HUES48 (cell line): Measurements from ENCODE around the gene RNF180.
A peak's percentile ranks its signal among the peaks of the same experiment; 100 is the strongest.

Source experiments
- H3K27ac ChIP-seq: one replicate; pipeline ENCODE4 v1.7.0; 2013; ENCODE audit warnings: low read depth, low read length, inconsistent platforms
- H3K27me3 ChIP-seq: 2 replicates; pipeline ENCODE4 v1.6.1; 2013; ENCODE audit warnings: mild to moderate bottlenecking, low read length; ENCODE audit not compliant: control insufficient read depth, insufficient read depth
- H3K36me3 ChIP-seq: 2 replicates; pipeline ENCODE4 v1.6.1; 2013; ENCODE audit warnings: low read length; ENCODE audit not compliant: control insufficient read depth, insufficient read depth
- H3K4me1 ChIP-seq: 2 replicates; pipeline ENCODE4 v1.6.1; 2013; ENCODE audit warnings: mild to moderate bottlenecking, low read length; ENCODE audit not compliant: control insufficient read depth, insufficient read depth
- H3K4me3 ChIP-seq: 2 replicates; pipeline ENCODE4 v1.5.1; 2013; ENCODE audit warnings: mild to moderate bottlenecking, low read depth, low read length
- H3K9ac ChIP-seq: 2 replicates; pipeline ENCODE4 v1.6.1; 2013; ENCODE audit warnings: mild to moderate bottlenecking, low read depth, low read length, moderate library complexity
- H3K9me3 ChIP-seq: 2 replicates; pipeline ENCODE4 v1.6.1; 2013; ENCODE audit warnings: low read length; ENCODE audit not compliant: control insufficient read depth, insufficient read depth

RNF180 gene, protein sequence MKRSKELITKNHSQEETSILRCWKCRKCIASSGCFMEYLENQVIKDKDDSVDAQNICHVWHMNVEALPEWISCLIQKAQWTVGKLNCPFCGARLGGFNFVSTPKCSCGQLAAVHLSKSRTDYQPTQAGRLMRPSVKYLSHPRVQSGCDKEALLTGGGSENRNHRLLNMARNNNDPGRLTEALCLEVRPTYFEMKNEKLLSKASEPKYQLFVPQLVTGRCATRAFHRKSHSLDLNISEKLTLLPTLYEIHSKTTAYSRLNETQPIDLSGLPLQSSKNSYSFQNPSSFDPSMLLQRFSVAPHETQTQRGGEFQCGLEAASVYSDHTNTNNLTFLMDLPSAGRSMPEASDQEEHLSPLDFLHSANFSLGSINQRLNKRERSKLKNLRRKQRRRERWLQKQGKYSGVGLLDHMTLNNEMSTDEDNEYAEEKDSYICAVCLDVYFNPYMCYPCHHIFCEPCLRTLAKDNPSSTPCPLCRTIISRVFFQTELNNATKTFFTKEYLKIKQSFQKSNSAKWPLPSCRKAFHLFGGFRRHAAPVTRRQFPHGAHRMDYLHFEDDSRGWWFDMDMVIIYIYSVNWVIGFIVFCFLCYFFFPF

DNA sequence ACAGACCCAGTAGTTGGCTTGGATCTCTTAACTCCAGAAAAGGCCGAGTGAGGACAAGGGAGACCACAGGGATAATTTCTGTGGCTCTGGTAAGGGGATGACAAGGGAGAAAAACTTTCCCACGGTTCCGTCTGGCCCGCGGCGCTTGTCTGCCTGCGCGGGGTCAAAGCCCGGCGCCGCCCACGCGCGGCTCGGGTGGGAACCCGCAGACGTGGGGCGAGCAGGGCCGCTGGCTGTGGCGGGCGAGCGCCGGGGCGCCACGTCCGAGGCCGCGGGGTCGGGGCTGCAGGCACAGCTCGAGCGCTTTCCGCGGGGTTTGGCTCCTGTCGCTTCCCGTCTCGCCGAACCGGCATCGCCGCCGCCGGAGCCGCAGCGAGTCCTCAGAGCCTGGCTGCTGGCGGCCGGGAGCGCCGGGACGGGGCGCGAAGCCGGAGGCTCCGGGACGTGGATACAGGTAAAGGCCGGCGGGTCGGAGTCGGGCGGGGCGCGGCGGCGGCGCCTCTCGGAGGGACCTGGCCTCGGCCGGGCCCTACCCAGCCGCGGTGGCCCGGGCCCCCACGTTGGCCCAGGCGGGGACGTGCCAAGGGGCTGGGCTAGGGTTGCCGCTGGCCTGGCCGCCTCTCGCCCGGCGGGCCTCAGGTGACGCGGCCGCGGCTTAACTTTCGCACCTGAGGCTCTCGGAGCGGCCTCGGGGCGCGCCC, at the start of gene RNF180:
Gene RNF180, plus strand, starts transcription at position 344 of the 701 bp plus-strand sequence. CDS start 34,965 bp downstream, outside the sequence.
- Histone ChIP-seq H3K9ac (peak within 1 kb of the TSS; percentile 59), H3K36me3 (no peaks in the 10 kb centered on the region), H3K4me3 (peak within 1 kb of the TSS; percentile 86), H3K9me3 (no peaks in the 10 kb centered on the region), H3K27me3 (peaks cover 26% of the 10 kb centered on the region), H3K4me1 (peaks cover 4% of the 10 kb centered on the region; the same call in 1 of the 2 replicates), H3K27ac (no peak within 1 kb of the TSS)

DNA sequence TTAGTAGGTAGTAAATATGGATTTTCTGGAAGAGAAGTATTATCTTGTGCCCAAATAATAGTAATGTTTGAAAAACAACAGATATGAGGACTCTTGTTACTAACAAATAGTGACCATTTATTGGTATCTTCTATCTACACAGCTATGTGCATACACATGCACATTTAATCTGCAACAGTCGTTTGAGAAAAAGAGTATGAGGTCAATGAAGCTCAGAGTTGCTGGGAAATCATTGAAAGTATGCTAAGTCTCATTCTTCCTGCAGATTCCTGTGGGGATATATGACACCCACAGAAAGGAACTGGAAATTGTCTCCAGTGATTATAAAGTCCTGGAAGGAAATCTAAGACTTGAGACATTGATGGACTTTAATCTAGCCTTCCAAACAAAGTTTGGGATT, 40.1 kb upstream of the RNF180 start:
- H3K9me3 ChIP-seq: no peaks in the 10 kb centered on the region
- no peak overlapping the region for H3K4me3 ChIP-seq
- H3K27ac ChIP-seq: no peak overlapping the region
- no peaks in the 10 kb centered on the region for H3K27me3 ChIP-seq
- H3K36me3 ChIP-seq: no peaks in the 10 kb centered on the region
- H3K9ac ChIP-seq: no peak overlapping the region
- no peaks in the 10 kb centered on the region for H3K4me1 ChIP-seq

DNA sequence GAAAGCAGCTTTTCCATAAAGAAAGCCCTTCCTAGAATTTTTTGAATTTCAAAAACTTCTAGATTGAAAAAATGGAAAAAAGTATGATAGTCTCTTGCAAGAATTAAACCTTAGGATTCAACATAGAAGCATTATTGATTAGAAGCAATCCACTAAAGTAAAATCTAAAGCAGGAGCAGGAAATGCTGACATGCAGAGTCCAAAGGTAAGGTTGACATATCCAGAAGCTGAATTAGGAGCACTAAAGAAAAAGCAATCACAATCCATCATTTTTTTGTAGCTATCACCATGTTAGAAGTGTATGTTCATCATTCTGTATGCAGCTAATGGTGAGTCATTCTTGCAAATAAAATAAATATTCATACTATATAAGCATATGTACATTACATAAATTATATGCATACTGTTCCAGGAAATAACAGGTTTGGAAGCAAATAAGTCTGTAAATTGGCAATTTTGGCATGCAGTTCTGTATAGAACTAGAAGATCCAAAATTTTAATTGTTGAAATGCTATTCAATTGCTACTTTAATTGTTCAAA, 39.4 kb upstream of the RNF180 start:
- Histone ChIP-seq H3K27me3 (no peaks in the 10 kb centered on the region), H3K9me3 (no peaks in the 10 kb centered on the region), H3K36me3 (no peaks in the 10 kb centered on the region), H3K9ac (no peak overlapping the region), H3K4me3 (no peak overlapping the region), H3K27ac (no peak overlapping the region), H3K4me1 (no peaks in the 10 kb centered on the region)

DNA sequence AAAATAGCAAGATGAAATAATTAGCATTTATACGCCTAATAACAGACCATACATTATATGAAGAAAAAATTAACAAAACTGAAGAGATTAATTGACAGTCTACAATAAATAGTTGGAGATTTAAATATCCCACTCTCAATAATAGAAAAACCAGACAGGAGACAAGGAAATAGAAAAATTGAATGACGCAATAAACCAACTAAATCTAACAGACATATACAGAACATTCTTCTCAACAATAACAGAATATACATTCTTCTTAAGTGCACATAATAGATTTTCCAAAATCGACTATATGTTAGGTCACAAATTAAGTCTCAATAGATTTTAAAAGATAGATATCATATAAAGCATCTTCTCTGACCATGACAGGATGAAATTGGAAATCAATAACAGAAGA, 25.6 kb upstream of the RNF180 start:
- H3K9ac ChIP-seq: no peak overlapping the region
- no peak overlapping the region for H3K27ac ChIP-seq
- no peaks in the 10 kb centered on the region for H3K27me3 ChIP-seq
- H3K36me3 ChIP-seq: no peaks in the 10 kb centered on the region
- no peak overlapping the region for H3K4me3 ChIP-seq
- no peaks in the 10 kb centered on the region for H3K9me3 ChIP-seq
- H3K4me1 ChIP-seq: peaks cover 13% of the 10 kb centered on the region

DNA sequence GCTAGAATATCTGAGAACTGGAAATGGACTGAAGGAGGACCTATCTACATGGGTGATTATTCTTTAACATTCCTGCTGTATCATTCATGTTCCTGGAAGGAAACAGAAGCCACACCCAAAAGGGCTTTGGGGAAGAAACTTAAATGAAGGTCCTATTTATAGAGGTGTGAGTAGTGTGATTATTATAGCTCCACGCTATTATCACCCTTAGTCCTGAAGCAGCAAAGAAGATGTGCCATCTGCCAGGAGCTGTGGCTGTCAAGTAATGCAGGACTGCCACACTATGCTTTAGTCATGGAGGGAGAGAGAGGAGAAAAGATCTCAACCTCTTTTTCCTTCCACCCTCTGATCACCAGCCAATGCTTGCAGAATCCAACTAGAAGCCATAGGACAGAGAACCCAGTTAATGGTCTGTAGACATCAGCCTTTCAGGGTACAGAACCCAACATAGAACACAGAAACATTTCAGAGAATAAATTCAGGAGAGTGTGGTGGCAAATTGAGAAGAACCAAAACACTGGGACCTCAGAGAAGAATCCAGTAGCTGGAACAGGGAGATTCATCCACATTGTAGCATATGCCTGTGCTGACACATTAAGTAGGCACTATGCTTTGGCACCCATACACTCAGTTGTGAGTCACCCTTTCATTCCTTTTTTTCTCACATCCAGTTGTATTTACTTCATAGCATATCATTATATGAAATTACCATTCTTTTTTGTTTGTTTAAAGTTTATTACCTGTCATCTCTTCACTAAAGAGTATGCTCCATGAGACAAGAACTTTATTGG, 21.0 kb upstream of the RNF180 start:
- Histone ChIP-seq H3K9me3 (peaks cover 3% of the 10 kb centered on the region), H3K36me3 (no peaks in the 10 kb centered on the region), H3K4me3 (no peak overlapping the region), H3K4me1 (no peaks in the 10 kb centered on the region), H3K27ac (no peak overlapping the region), H3K27me3 (no peaks in the 10 kb centered on the region), H3K9ac (no peak overlapping the region)

DNA sequence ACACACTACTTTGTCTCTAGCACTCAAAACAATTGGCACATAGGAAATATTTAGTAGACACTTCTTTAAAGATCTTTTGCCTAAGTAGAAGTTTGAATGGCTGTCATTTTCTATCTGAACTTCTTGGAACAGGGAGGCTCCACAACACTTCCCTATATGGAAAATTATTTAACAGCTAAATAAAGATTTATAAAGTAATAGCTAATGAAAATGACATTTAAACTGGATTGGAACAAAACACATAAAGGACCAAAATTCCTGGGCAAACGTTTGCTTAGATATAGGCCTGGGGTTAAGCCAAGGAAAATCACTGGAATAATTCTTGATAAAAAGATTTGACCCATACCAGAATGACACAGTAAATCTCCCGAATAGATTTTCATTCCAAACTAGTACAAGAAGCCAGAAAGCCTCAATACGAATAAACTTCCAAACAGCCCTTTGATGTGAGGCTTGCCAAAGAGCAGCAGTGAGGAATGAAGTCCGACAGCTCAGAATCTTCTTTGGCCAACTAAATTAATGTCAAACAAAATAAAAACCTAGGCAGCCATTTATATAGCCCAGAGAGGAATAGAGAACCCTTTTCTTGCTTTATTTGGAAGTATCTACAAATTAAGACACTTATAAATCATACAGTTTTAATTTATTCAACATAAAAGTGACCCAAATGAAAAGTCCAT, 20.3 kb upstream of the RNF180 start:
- no peaks in the 10 kb centered on the region for H3K36me3 ChIP-seq
- H3K4me1 ChIP-seq: no peaks in the 10 kb centered on the region
- H3K9ac ChIP-seq: no peak overlapping the region
- H3K27me3 ChIP-seq: no peaks in the 10 kb centered on the region
- no peak overlapping the region for H3K4me3 ChIP-seq
- peaks cover 5% of the 10 kb centered on the region for H3K9me3 ChIP-seq
- H3K27ac ChIP-seq: no peak overlapping the region

DNA sequence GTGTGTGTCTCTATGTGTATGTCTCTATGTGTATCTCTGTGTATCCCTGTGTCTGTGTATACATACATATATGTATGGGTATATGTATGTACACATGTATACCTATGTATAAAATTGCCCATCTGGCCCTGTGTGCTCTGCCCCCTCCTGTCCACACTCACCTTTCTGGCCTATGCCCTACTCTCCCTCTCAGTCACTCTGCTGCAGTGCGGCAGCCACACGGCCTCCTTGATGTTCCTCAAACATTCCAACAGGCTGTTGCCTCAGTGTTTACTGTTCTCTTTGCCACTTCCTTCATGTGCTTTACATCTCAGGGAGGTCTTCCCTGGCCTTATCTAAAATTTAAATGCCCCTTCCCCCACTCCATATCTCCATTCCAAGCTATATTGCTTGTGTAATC, 18.3 kb upstream of the RNF180 start:
- no peak overlapping the region for H3K27ac ChIP-seq
- no peaks in the 10 kb centered on the region for H3K36me3 ChIP-seq
- no peak overlapping the region for H3K4me3 ChIP-seq
- no peaks in the 10 kb centered on the region for H3K4me1 ChIP-seq
- H3K9ac ChIP-seq: no peak overlapping the region
- H3K9me3 ChIP-seq: peaks cover 5% of the 10 kb centered on the region
- no peaks in the 10 kb centered on the region for H3K27me3 ChIP-seq

DNA sequence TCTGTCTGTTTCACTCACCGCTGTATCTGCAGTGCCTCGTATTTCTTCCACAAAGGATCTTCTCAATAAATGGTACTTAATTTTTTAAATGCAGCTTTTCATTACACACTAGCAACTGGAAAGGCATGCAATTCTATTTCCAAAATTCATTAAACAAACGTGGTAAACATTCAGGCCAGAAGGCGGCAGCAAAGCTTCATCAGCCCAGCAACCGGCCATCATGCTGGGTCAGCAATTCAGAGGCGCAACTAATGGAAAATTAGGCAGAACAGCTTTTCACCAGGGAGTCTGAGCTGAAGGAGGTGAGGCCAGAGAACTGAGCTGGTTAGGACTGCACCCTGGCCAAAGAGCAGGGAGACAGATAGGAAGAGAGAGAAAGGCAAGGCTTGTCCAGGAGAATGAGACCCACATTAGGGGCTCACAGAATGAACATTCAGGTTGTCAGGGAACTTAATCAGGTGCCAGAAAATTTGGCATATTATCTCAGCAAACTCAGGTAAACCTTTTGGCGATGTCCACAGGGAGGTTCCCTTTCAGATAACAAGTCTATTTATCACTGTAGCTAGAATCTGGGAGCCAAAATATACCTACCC, 17.7 kb upstream of the RNF180 start:
- no peaks in the 10 kb centered on the region for H3K27me3 ChIP-seq
- H3K27ac ChIP-seq: no peak overlapping the region
- H3K9me3 ChIP-seq: peaks cover 5% of the 10 kb centered on the region

DNA sequence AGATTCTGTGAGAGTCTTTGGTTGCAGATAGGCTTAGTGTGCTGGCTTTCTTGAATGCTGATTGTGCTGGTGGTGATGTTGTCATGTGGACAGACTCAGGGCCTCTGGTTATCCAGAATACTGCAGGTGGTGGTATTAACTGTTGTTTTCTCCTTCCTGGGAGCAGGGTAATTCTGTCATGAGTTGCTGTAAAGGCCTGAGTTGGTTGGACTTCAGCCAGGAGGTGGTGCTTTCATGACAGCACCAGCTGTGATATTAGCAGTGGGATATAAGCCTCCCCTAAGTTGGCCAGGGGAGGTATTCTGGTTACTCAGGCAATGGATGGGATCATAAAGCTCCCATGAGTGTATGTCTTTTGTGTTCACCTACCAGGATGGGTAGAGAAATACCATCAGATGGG, 16.4 kb upstream of the RNF180 start:
- Histone ChIP-seq H3K27me3 (no peaks in the 10 kb centered on the region), H3K9ac (no peak overlapping the region), H3K9me3 (peaks cover 17% of the 10 kb centered on the region), H3K4me3 (no peak overlapping the region), H3K36me3 (no peaks in the 10 kb centered on the region), H3K27ac (no peak overlapping the region), H3K4me1 (no peaks in the 10 kb centered on the region)

More for the DNA sequence above, 17.7 kb upstream of the RNF180 start:
- no peaks in the 10 kb centered on the region for H3K4me1 ChIP-seq
- no peak overlapping the region for H3K4me3 ChIP-seq
- no peaks in the 10 kb centered on the region for H3K36me3 ChIP-seq
- no peak overlapping the region for H3K9ac ChIP-seq
